ENCODE measurements around the gene MXD4. TPM values are rescaled to one million over a fixed set of nuclear protein-coding genes. Genes with fewer than 3 reads are reported as not detected.

Gene MXD4
- total RNA-seq, 1 donor from 2014 or later = 92.3 TPM

DNA sequence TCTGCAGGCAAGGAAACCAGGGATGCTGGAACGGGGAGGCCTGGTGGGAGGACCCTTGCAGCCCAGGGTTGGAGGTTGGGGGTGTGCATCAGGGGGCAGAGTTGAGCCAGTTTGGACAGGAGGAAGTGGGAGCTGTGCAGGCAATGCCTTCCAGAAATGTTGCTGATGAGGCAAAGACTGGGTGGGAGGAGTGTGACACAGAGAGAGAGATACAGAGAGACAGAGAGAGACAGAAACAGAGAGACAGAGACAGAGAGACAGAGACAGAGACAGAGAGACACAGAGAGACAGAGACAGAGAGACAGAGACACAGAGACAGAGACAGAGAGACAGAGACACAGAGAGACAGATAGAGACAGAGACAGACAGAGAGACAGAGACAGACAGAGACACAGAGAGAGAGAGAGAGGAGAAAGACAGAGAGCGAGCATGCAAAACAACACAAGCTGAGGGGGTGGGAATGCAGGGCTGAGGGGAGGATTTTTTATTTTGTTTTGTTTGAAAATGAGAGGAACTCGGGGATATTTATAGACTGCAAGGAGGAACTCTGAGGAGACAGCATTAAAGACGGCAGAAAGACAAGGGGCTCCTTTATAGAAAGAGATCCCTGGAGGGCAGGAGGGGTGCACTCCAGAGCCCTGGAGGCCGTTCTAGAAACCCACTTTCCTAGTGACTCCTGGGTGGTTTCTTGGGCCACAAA lies 18.1 kb downstream of the MXD4 start:
- no peaks in the 10 kb centered on the region for H3K27me3 ChIP-seq (ENCODE audit: insufficient read depth, low read length)
- H3K4me3 ChIP-seq (ENCODE audit: insufficient read depth, low read depth, low read length) = no peak overlapping the region
- Mint-ChIP-seq H3K36me3 (ENCODE audit: low read depth, unreplicated experiment) (peaks cover 2% of the 10 kb centered on the region), H3K4me1 (ENCODE audit: low read depth, unreplicated experiment) (peaks cover 20% of the 10 kb centered on the region), H3K9me3 (ENCODE audit: unreplicated experiment) (no peaks in the 10 kb centered on the region), H3K4me3 (ENCODE audit: unreplicated experiment) (peak overlapping the region; percentile 77), H3K27me3 (ENCODE audit: low read depth, unreplicated experiment) (no peaks in the 10 kb centered on the region), H3K27ac (ENCODE audit: unreplicated experiment) (peak overlapping the region; percentile 69)
- peaks cover 19% of the 10 kb centered on the region for H3K4me1 ChIP-seq (ENCODE audit: insufficient read depth, low read length)
- H4K20me1 ChIP-seq (ENCODE audit: insufficient read depth, low read length) = peaks cover 23% of the 10 kb centered on the region
- H3K27ac ChIP-seq (ENCODE audit: low read depth, low read length) = no peak overlapping the region
- H3K9ac ChIP-seq (ENCODE audit: low read length) = no peak overlapping the region
- DNase-seq (ENCODE audit: low read depth) = no peak
- H3K4me2 ChIP-seq (ENCODE audit: low read length) = no peak overlapping the region
- no peak for FAIRE-seq
- H3K36me3 ChIP-seq (ENCODE audit: insufficient read depth, low read length) = no peaks in the 10 kb centered on the region
- H3K9me3 ChIP-seq (ENCODE audit: insufficient read depth, low read depth, low read length) = no peaks in the 10 kb centered on the region
- peaks cover 30% of the 10 kb centered on the region for H3K79me2 ChIP-seq (ENCODE audit: insufficient read depth, low read length)
- H2AFZ ChIP-seq (ENCODE audit: low read depth, low read length) = no peak overlapping the region
- TF ChIP-seq CTCF (IDR thresholded peaks at IDR 0.05; ENCODE audit: insufficient read depth, low read depth, low read length) = no peak

DNA sequence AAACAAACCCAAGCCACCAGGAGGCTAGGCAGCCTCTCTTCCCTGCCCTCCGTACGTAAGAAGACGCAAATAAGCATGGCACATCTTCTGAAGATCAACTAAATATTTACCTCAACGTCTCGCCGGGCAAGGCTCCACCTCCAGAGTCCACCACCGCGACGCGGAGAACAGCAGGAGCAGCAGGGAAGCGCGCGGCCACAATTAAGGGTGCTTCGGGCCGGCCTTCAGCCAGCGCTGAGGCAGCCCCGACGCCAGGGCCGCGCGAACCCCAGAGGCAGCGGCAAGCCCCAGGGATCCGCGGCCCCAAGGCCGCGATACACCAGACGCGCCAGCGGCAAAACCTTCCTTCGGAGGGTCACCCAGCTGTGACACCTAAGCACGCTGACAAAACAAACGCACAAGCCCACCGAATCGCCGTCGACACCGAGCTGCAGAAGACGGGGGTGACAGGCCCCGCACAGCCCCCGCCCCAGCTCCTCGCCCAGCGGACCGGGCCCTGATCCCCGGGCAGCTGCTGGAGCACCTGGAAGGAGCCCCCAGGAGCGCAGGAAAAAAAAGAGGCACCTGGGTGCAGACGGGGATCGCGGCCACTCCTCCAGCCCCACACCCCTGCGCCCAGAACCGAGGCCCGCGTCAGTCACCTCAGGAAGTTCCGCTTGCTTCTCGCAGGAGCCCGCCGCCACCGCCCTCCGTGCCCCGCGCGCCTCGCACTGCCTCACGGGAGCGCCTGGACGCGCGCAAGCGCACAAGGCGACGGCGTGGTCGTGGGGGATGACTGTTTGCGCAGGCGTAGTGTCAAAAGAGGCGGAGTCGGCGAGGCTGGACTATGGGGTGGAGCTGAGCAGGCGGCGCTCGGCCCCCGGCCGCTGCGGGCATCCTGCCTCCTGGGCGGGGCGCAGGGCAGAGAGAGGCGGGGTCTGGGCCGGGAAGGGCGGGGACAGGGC lies 20.2 kb downstream of the MXD4 start, which contains the start of the genes HAUS3 and POLN:
Gene HAUS3 (minus strand): TSS at position 712 of the 944 bp plus-strand sequence. CDS start 1,175 bp downstream, outside the sequence.
Gene POLN (minus strand): TSS at position 712 of the 944 bp plus-strand sequence. CDS start 12,890 bp downstream, outside the sequence.
- Histone ChIP-seq H3K4me3 (ENCODE audit: insufficient read depth, low read depth, low read length) (peak within 1 kb of the TSS; percentile 88), H3K4me1 (ENCODE audit: insufficient read depth, low read length) (peaks cover 19% of the 10 kb centered on the region), H2AFZ (ENCODE audit: low read depth, low read length) (peak within 1 kb of the TSS; percentile 67), H3K36me3 (ENCODE audit: insufficient read depth, low read length) (peaks cover 3% of the 10 kb centered on the region), H3K79me2 (ENCODE audit: insufficient read depth, low read length) (peaks cover 50% of the 10 kb centered on the region), H3K27ac (ENCODE audit: low read depth, low read length) (peak within 1 kb of the TSS; percentile 56), H3K4me2 (ENCODE audit: low read length) (peak within 1 kb of the TSS; percentile 93), H3K9me3 (ENCODE audit: insufficient read depth, low read depth, low read length) (no peaks in the 10 kb centered on the region), H3K27me3 (ENCODE audit: insufficient read depth, low read length) (no peaks in the 10 kb centered on the region), H3K9ac (ENCODE audit: low read length) (peak within 1 kb of the TSS; percentile 88), H4K20me1 (ENCODE audit: insufficient read depth, low read length) (peaks cover 36% of the 10 kb centered on the region)
- no peak for TF ChIP-seq EZH2 (IDR thresholded peaks at IDR 0.05; ENCODE audit: insufficient read depth, low read length)
- TF ChIP-seq CTCF (IDR thresholded peaks at IDR 0.05; ENCODE audit: insufficient read depth, low read depth, low read length) = no peak
- peaks cover 2% of the 10 kb centered on the region for H3K36me3 Mint-ChIP-seq (ENCODE audit: low read depth, unreplicated experiment)
- no peaks in the 10 kb centered on the region for H3K27me3 Mint-ChIP-seq (ENCODE audit: low read depth, unreplicated experiment)
- no peak within 1 kb of the TSS for H3K27ac Mint-ChIP-seq (ENCODE audit: unreplicated experiment)
- no peaks in the 10 kb centered on the region for H3K9me3 Mint-ChIP-seq (ENCODE audit: unreplicated experiment)
- peak; percentile 82 for DNase-seq (ENCODE audit: low read depth)
- H3K4me1 Mint-ChIP-seq (ENCODE audit: low read depth, unreplicated experiment) = peaks cover 20% of the 10 kb centered on the region
- H3K4me3 Mint-ChIP-seq (ENCODE audit: unreplicated experiment) = peak within 1 kb of the TSS; percentile 90
- FAIRE-seq = no peak

Data from astrocyte (in vitro differentiated cells and primary cell).